SK-N-SH (cell line): ENCODE results near the gene NR3C1. TPM values are rescaled to one million over a fixed set of nuclear protein-coding genes. Genes with fewer than 3 reads are reported as not detected.

ENCODE experiments used
- CTCF ChIA-PET: fragments of 300-600, 350-600 bp; formaldehyde crosslinking; extraction: SDS; loops from one replicate; lab custom pipeline; 2021; lab: Yijun Ruan, JAX
- POLR2A ChIA-PET: fragments of 350-600 bp; sonication (Branson Sonifier 250); formaldehyde crosslinking; extraction: SDS; loops from one replicate; lab custom pipeline; 2020; ENCODE audit warnings: antibody characterized with exemption, inconsistent platforms; lab: Yijun Ruan, JAX
- DNase-seq: peaks from one replicate; pipeline ENCODE4 v3.0.0; 2012
- H2AFZ ChIP-seq: fragments of 200-600 bp; sonication (generic); 2 replicates; pipeline ENCODE4 v1.8.1; 2016; ENCODE audit warnings: antibody characterized with exemption, mild to moderate bottlenecking, low read depth
- H3F3A ChIP-seq: fragments of 200-600 bp; sonication (generic); replicated peaks from 2 replicates; pipeline ENCODE3; 2016; ENCODE audit warnings: antibody characterized with exemption, mild to moderate bottlenecking; ENCODE audit not compliant: insufficient read depth
- H3K27ac ChIP-seq, 2 experiments: fragments of 200-500 bp in 1 of 2; fragments of 200-600 bp in 1 of 2; sonication (Bioruptor generic) in 1 of 2; sonication (generic), shearing (Covaris generic) in 1 of 2; 2 replicates each; pipeline versions ENCODE4 v1.5.1 to v1.6.1; 2014 to 2016; ENCODE audit warnings: low read depth in 2 of 2, inconsistent platforms in 1 of 2, low read length in 1 of 2, mild to moderate bottlenecking in 1 of 2, mixed read lengths in 1 of 2
- H3K27me3 ChIP-seq: fragments of 200-600 bp; sonication (generic), shearing (Covaris generic); 2 replicates; pipeline ENCODE4 v1.6.1; 2016; ENCODE audit warnings: mixed run types; ENCODE audit not compliant: insufficient read depth
- H3K36me3 ChIP-seq, 2 experiments: fragments of 200-500 bp in 1 of 2; fragments of 200-600 bp in 1 of 2; sonication (Bioruptor generic) in 1 of 2; sonication (generic) in 1 of 2; replicated peaks in 1 of 2; 2 replicates each; pipeline versions ENCODE3 to v1.5.1; 2014 to 2016; ENCODE audit warnings: low read length in 1 of 2, mild to moderate bottlenecking in 1 of 2; ENCODE audit not compliant: insufficient read depth in 2 of 2, control insufficient read depth in 1 of 2
- H3K4me1 ChIP-seq, 2 experiments: fragments of 200-500 bp in 1 of 2; fragments of 200-600 bp in 1 of 2; sonication (Bioruptor generic) in 1 of 2; sonication (generic), shearing (Covaris generic) in 1 of 2; 2 replicates each; pipeline versions ENCODE4 v1.5.1 to v1.6.1; 2014 to 2016; ENCODE audit warnings: low read depth in 1 of 2, low read length in 1 of 2, mixed run types in 1 of 2; ENCODE audit not compliant: insufficient read depth in 2 of 2, control insufficient read depth in 1 of 2
- H3K4me2 ChIP-seq: fragments of 200-600 bp; sonication (generic), shearing (Covaris generic); 2 replicates; pipeline ENCODE4 v1.6.1; 2017; ENCODE audit warnings: mixed run types
- H3K4me3 ChIP-seq, 2 experiments: fragments of 200-500 bp in 1 of 2; fragments of 200-600 bp in 1 of 2; sonication (Bioruptor generic) in 1 of 2; sonication (generic), shearing (Covaris generic) in 1 of 2; 2 replicates each; pipeline versions ENCODE4 v1.5.1 to v1.8.1; 2014 to 2016; ENCODE audit warnings: low read depth in 2 of 2, inconsistent platforms in 1 of 2, low read length in 1 of 2, mild to moderate bottlenecking in 1 of 2, mixed read lengths in 1 of 2, moderate library complexity in 1 of 2
- H3K79me2 ChIP-seq: fragments of 200-600 bp; sonication (generic); 2 replicates; pipeline ENCODE4 v1.8.1; 2017; ENCODE audit warnings: mild to moderate bottlenecking; ENCODE audit not compliant: insufficient read depth
- H3K9ac ChIP-seq: fragments of 200-600 bp; sonication (generic); 2 replicates; pipeline ENCODE4 v1.6.1; 2017; ENCODE audit warnings: mixed run types
- H3K9me2 ChIP-seq: fragments of 200-600 bp; sonication (generic); 2 replicates; pipeline ENCODE4 v1.6.1; 2017; ENCODE audit warnings: mixed run types
- H3K9me3 ChIP-seq: fragments of 200-600 bp; sonication (generic); 2 replicates; pipeline ENCODE4 v1.6.1; 2017; ENCODE audit warnings: mixed run types, mild to moderate bottlenecking, moderate library complexity
- H4K20me1 ChIP-seq: fragments of 200-600 bp; sonication (generic); 2 replicates; pipeline ENCODE4 v1.6.1; 2017; ENCODE audit warnings: mild to moderate bottlenecking, mixed run types; ENCODE audit not compliant: insufficient read depth
- ELF1 ChIP-seq: IDR thresholded peaks from 2 replicates; pipeline ENCODE4 v1.4.0; 2012
- EP300 ChIP-seq, 2 experiments: IDR thresholded peaks; 2 replicates each; pipeline versions ENCODE4 v1.4.0 to v1.6.1; 2012; ENCODE audit warnings: borderline replicate concordance in 1 of 2, low read depth in 1 of 2, low read length in 1 of 2
- EZH2phosphoT487 ChIP-seq: fragments of 200-600 bp; sonication (generic); IDR thresholded peaks from 2 replicates; pipeline ENCODE4 v1.6.1; 2017; ENCODE audit warnings: low read depth, mixed run types, mild to moderate bottlenecking, antibody characterized with exemption, moderate library complexity, borderline replicate concordance
- FOSL2 ChIP-seq: IDR thresholded peaks from 2 replicates; pipeline ENCODE4 v1.4.0; 2012; ENCODE audit warnings: low read depth, mild to moderate bottlenecking, moderate library complexity, borderline replicate concordance
- FOXJ3 ChIP-seq: sonication (generic); formaldehyde crosslinking; IDR thresholded peaks from 2 replicates; pipeline ENCODE4 v1.5.1; 2020; ENCODE audit warnings: mild to moderate bottlenecking, missing genetic modification reagents
- GABPA ChIP-seq: IDR thresholded peaks from 2 replicates; pipeline ENCODE4 v1.4.0; 2012; ENCODE audit warnings: low read depth, mild to moderate bottlenecking
- JUND ChIP-seq: IDR thresholded peaks from 2 replicates; pipeline ENCODE4 v1.4.0; 2012
- MEF2A ChIP-seq: IDR thresholded peaks from 2 replicates; pipeline ENCODE4 v1.4.0; 2012; ENCODE audit warnings: low read depth, borderline replicate concordance
- NFIC ChIP-seq: IDR thresholded peaks from 2 replicates; pipeline ENCODE4 v1.4.0; 2012; ENCODE audit warnings: borderline replicate concordance
- POLR2AphosphoS5 ChIP-seq: IDR thresholded peaks from 2 replicates; pipeline ENCODE4 v1.6.1; 2012; ENCODE audit warnings: low read depth, low read length
- RXRA ChIP-seq: IDR thresholded peaks from 2 replicates; pipeline ENCODE4 v1.4.0; 2012; ENCODE audit warnings: low read depth, mild to moderate bottlenecking, borderline replicate concordance
- TAF1 ChIP-seq: IDR thresholded peaks from 2 replicates; pipeline ENCODE4 v1.6.1; 2012; ENCODE audit warnings: low read depth, mild to moderate bottlenecking, low read length, moderate library complexity, borderline replicate concordance
- TCF12 ChIP-seq: IDR thresholded peaks from 2 replicates; pipeline ENCODE4 v1.4.0; 2012
- YY1 ChIP-seq: IDR thresholded peaks from 2 replicates; pipeline ENCODE4 v1.4.0; 2012; ENCODE audit warnings: low read depth, mild to moderate bottlenecking
- WGBS: methylation state at CpG from one replicate; pipeline ENCODE4 v1.1.6; 2017; ENCODE audit warnings: low lambda C conversion rate; 5-methylcytosine and 5-hydroxymethylcytosine counted together
- polyA plus RNA-seq, 3 experiments: library from polyadenylated mRNA; depleted of rRNA; stranded (reverse); fragments of >200 nt; gene quantifications; 2 replicates each; pipeline ENCODE4 v1.2.3, GENCODE V29; 2012
- TF ChIP-seq, protein P1 (sequence below): fragments of 150-350 bp; IDR thresholded peaks from 2 replicates; pipeline ENCODE4 v1.6.1; 2017; ENCODE audit warnings: antibody characterized with exemption, low read length, low read depth, borderline replicate concordance
- TF ChIP-seq, protein P2 (sequence below): IDR thresholded peaks from 2 replicates; pipeline ENCODE4 v1.4.0; 2012; ENCODE audit warnings: low read depth, borderline replicate concordance
- TF ChIP-seq, protein P3 (sequence below): IDR thresholded peaks from 2 replicates; pipeline ENCODE4 v1.4.0; 2012; ENCODE audit warnings: low read depth
- TF ChIP-seq, protein P4 (sequence below): IDR thresholded peaks from 2 replicates; pipeline ENCODE4; 2012

Gene NR3C1
- polyA plus RNA-seq, 1 of the 3 experiments (the other 2 are of a cell fraction) = 7.1 TPM

DNA sequence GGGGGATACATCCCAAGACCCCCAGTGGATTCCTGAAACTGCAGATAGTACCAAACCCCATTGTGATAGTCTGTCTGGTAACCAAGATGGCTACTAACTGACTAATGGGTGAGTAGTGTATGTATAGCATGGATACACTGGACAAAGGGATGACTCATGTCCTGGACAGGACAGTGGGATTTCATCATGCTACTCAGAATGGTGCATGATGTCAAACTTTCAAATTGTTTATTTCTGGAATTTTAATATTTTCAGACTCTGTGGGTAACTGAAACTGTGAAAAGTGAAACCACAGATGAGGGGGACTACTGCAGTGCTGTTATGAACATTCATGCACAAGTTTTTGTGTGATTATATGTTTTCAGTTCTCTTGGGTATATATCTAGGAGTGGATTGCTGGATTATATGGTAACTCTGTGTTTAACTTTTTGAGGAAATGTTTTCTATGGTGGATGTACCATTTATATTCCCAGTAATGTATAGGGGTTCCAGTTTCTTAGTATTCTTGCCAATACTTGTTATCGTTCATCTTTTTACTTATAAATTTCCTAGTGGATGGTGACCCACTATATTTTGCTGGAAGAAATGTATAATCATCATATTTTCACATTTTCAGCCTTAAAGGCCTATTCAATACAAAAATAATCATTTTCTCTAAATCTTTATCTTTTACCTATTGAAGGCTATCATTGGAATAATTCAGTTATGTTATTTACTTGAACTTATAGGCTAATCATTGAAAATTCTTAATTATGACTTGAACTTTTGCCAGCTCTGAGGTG lies 140.9 kb downstream of the NR3C1 start:
- H3K4me3 ChIP-seq = no peak overlapping the region
- ChIA-PET POLR2A (no interaction called here), CTCF (no interaction called here)
- H3K27me3 ChIP-seq = no peaks in the 10 kb centered on the region
- 87% methylated on average over 1 of the region's 1 CpG for WGBS
- H4K20me1 ChIP-seq = no peaks in the 10 kb centered on the region
- no peak for DNase-seq
- no peak overlapping the region for H3K4me2 ChIP-seq
- H3K36me3 ChIP-seq = no peaks in the 10 kb centered on the region
- H3F3A ChIP-seq = peaks cover 14% of the 10 kb centered on the region
- H3K9me2 ChIP-seq = no peaks in the 10 kb centered on the region
- no peaks in the 10 kb centered on the region for H3K79me2 ChIP-seq
- H3K9ac ChIP-seq = no peak overlapping the region; the same call in 1 of the 2 replicates
- H3K27ac ChIP-seq = peak overlapping the region in 1 of 2 experiments; percentile 79; a peak in 2 of 4 replicates
- no peaks in the 10 kb centered on the region for H3K9me3 ChIP-seq
- peak overlapping the region; percentile 44 for H2AFZ ChIP-seq
- H3K4me1 ChIP-seq = no peaks in the 10 kb centered on the region
- no peak for TF ChIP-seq TAF1
- peak in 1 of 2 experiments; percentile 45; a peak in 1 of 4 replicates for TF ChIP-seq EP300 (IDR thresholded peaks at IDR 0.05; ENCODE audit: borderline replicate concordance in 1 of 2, low read depth in 1 of 2, low read length in 1 of 2)
- TF ChIP-seq RXRA = no peak
- TF ChIP-seq, protein P1, sequence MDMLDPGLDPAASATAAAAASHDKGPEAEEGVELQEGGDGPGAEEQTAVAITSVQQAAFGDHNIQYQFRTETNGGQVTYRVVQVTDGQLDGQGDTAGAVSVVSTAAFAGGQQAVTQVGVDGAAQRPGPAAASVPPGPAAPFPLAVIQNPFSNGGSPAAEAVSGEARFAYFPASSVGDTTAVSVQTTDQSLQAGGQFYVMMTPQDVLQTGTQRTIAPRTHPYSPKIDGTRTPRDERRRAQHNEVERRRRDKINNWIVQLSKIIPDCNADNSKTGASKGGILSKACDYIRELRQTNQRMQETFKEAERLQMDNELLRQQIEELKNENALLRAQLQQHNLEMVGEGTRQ = no peak
- TF ChIP-seq, protein P2, sequence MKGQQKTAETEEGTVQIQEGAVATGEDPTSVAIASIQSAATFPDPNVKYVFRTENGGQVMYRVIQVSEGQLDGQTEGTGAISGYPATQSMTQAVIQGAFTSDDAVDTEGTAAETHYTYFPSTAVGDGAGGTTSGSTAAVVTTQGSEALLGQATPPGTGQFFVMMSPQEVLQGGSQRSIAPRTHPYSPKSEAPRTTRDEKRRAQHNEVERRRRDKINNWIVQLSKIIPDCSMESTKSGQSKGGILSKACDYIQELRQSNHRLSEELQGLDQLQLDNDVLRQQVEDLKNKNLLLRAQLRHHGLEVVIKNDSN = no peak
- TF ChIP-seq ELF1 = no peak
- no peak for TF ChIP-seq NFIC
- TF ChIP-seq, protein P3, sequence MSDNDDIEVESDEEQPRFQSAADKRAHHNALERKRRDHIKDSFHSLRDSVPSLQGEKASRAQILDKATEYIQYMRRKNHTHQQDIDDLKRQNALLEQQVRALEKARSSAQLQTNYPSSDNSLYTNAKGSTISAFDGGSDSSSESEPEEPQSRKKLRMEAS = 0 out of 2 replicates have a peak, but pooled peaks have one; percentile 16
- TF ChIP-seq FOSL2 = peak; percentile 76; the same call in 1 of the 2 replicates
- peak; percentile 35; the same call in 1 of the 2 replicates for TF ChIP-seq TCF12
- TF ChIP-seq GABPA = no peak
- TF ChIP-seq, protein P4, sequence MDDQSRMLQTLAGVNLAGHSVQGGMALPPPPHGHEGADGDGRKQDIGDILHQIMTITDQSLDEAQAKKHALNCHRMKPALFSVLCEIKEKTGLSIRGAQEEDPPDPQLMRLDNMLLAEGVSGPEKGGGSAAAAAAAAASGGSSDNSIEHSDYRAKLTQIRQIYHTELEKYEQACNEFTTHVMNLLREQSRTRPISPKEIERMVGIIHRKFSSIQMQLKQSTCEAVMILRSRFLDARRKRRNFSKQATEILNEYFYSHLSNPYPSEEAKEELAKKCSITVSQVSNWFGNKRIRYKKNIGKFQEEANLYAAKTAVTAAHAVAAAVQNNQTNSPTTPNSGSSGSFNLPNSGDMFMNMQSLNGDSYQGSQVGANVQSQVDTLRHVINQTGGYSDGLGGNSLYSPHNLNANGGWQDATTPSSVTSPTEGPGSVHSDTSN = peak; percentile 19; the same call in 1 of the 2 replicates
- no peak; the same call in 1 of the 2 replicates for TF ChIP-seq YY1
- no peak for TF ChIP-seq EZH2phosphoT487
- TF ChIP-seq JUND = peak; percentile 55
- TF ChIP-seq POLR2AphosphoS5 = no peak
- no peak for TF ChIP-seq FOXJ3
- TF ChIP-seq MEF2A = peak; percentile 83
- TF ChIP-seq, all 33 proteins: peak for 7
